Caco-2 (cell line): ENCODE results near the gene OR52E6. TPM values are rescaled to one million over a fixed set of nuclear protein-coding genes. Genes with fewer than 3 reads are reported as not detected.

Source experiments
- BruUV-seq: library from RNA; stranded (reverse); fragments of 400-500 nt; replicated peaks from 2 replicates; lab custom pipeline; 2021; lab: Mats Ljungman, UMichigan
- CTCF ChIA-PET: fragments of 300-600 bp; sonication (Branson Sonifier 250); formaldehyde crosslinking; loops from one replicate; lab custom pipeline; 2022; ENCODE audit warnings: antibody characterized with exemption; lab: Charles Lee
- POLR2A ChIA-PET: fragments of 300-600 bp; sonication (Branson Sonifier 250); formaldehyde crosslinking; loops from one replicate; lab custom pipeline; 2022; ENCODE audit warnings: antibody characterized with exemption; lab: Charles Lee
- DNase-seq, 2 experiments: peaks; one replicate each; pipeline versions ENCODE4 v3.0.0 to v3.0.0-alpha.2; 2020 to 2022
- H3K27me3 ChIP-seq: replicated peaks from 2 replicates; pipeline ENCODE4 v1.6.0; 2011; ENCODE audit warnings: low read length; ENCODE audit not compliant: control insufficient read depth, insufficient read depth
- H3K36me3 ChIP-seq: 2 replicates; pipeline ENCODE4 v1.5.1; 2011; ENCODE audit warnings: low read length; ENCODE audit not compliant: control insufficient read depth, insufficient read depth
- H3K4me1 ChIP-seq: fragments of 250-450 bp; sonication (Bioruptor Pico); 2 replicates; pipeline ENCODE4 v1.5.1; 2020; ENCODE audit warnings: mild to moderate bottlenecking
- H3K4me3 ChIP-seq: 2 replicates; pipeline ENCODE4 v1.5.1; 2011; ENCODE audit warnings: low read depth, mild to moderate bottlenecking, control low read depth, low read length
- H3K9me3 ChIP-seq: fragments of 250-450 bp; sonication (Bioruptor Pico); 2 replicates; pipeline ENCODE4 v1.5.1; 2020; ENCODE audit warnings: mild to moderate bottlenecking, moderate library complexity
- H3K27ac Mint-ChIP-seq: one replicate; pipeline ENCODE4 v1.8.0; 2022; ENCODE audit warnings: mixed read lengths; ENCODE audit not compliant: unreplicated experiment
- H3K27me3 Mint-ChIP-seq: one replicate; pipeline ENCODE4 v1.8.0; 2022; ENCODE audit warnings: mixed read lengths; ENCODE audit not compliant: insufficient read depth, unreplicated experiment
- H3K36me3 Mint-ChIP-seq: one replicate; pipeline ENCODE4 v1.8.0; 2022; ENCODE audit warnings: mild to moderate bottlenecking, mixed read lengths; ENCODE audit not compliant: insufficient read depth, unreplicated experiment
- H3K4me1 Mint-ChIP-seq: one replicate; pipeline ENCODE4 v1.8.0; 2022; ENCODE audit warnings: low read depth, mixed read lengths; ENCODE audit not compliant: unreplicated experiment
- H3K4me3 Mint-ChIP-seq: one replicate; pipeline ENCODE4 v1.8.0; 2022; ENCODE audit warnings: mild to moderate bottlenecking, moderate library complexity, mixed read lengths; ENCODE audit not compliant: unreplicated experiment
- H3K9me3 Mint-ChIP-seq: one replicate; pipeline ENCODE4 v1.8.0; 2022; ENCODE audit warnings: mixed read lengths; ENCODE audit not compliant: unreplicated experiment
- CTCF ChIP-seq, 2 experiments: fragments of 200-600 bp in 1 of 2; IDR thresholded peaks; 1 replicate in 1 of 2; 2 replicates in 1 of 2; pipeline versions ENCODE4 v1.5.1 to v1.8.0; 2011 to 2022; ENCODE audit warnings: antibody characterized with exemption in 1 of 2, control low read depth in 1 of 2, inconsistent platforms in 1 of 2, low read depth in 1 of 2, low read length in 1 of 2, mild to moderate bottlenecking in 1 of 2, moderate library complexity in 1 of 2; ENCODE audit not compliant: insufficient read depth in 1 of 2, severe bottlenecking in 1 of 2, unreplicated experiment in 1 of 2
- intact Hi-C: fragments of 100-400 bp; cut with micrococcal nuclease; formaldehyde crosslinking; loops from one replicate; pipeline ENCODE4 v1.10.0; 2022; ENCODE audit not compliant: unreplicated experiment
- total RNA-seq: library from RNA; stranded (reverse); gene quantifications from 2 replicates; pipeline ENCODE4 v1.2.3, GENCODE V29; 2022

The OR52E6 gene
- total RNA-seq, 1 experiment from 2014 or later: not detected

GRCh38 chr11:5878564-5878963, 36.9 kb upstream of the OR52E6 start:
- no peak for TF ChIP-seq CTCF (IDR thresholded peaks at IDR 0.05; ENCODE audit: insufficient read depth in 1 of 2, low read depth in 1 of 2, low read length in 1 of 2, severe bottlenecking in 1 of 2, unreplicated experiment in 1 of 2)
- BruUV-seq: no TSS peak

GRCh38 chr11:5865826-5866225, 24.1 kb upstream of the OR52E6 start:
- Mint-ChIP-seq H3K27ac (no peak overlapping the region), H3K36me3 (no peaks in the 10 kb centered on the region), H3K27me3 (no peaks in the 10 kb centered on the region), H3K4me3 (no peak overlapping the region), H3K9me3 (no peaks in the 10 kb centered on the region), H3K4me1 (no peaks in the 10 kb centered on the region)
- ChIA-PET CTCF (no interaction called here), POLR2A (no interaction called here)
- no peak for DNase-seq
- Histone ChIP-seq H3K4me3 (no peak overlapping the region), H3K36me3 (no peaks in the 10 kb centered on the region), H3K27me3 (no peaks in the 10 kb centered on the region), H3K9me3 (no peaks in the 10 kb centered on the region), H3K4me1 (no peaks in the 10 kb centered on the region)
- intact Hi-C loops: no loop called here
- no TSS peak for BruUV-seq
- no peak for TF ChIP-seq CTCF (IDR thresholded peaks at IDR 0.05; ENCODE audit: insufficient read depth in 1 of 2, low read depth in 1 of 2, low read length in 1 of 2, severe bottlenecking in 1 of 2, unreplicated experiment in 1 of 2)

More at GRCh38 chr11:5878564-5878963, 36.9 kb upstream of the OR52E6 start:
- no peak for DNase-seq
- no peaks in the 10 kb centered on the region for H3K9me3 Mint-ChIP-seq
- H3K27me3 ChIP-seq: no peaks in the 10 kb centered on the region
- POLR2A ChIA-PET: no interaction called here
- H3K36me3 ChIP-seq: no peaks in the 10 kb centered on the region
- peaks cover 11% of the 10 kb centered on the region for H3K27me3 Mint-ChIP-seq
- no peak overlapping the region for H3K4me3 Mint-ChIP-seq
- H3K27ac Mint-ChIP-seq: no peak overlapping the region
- H3K36me3 Mint-ChIP-seq: no peaks in the 10 kb centered on the region
- CTCF ChIA-PET: no interaction called here
- no peaks in the 10 kb centered on the region for H3K4me1 Mint-ChIP-seq
- H3K9me3 ChIP-seq: no peaks in the 10 kb centered on the region
- H3K4me3 ChIP-seq: no peak overlapping the region
- intact Hi-C loops: no loop called here
- H3K4me1 ChIP-seq: no peaks in the 10 kb centered on the region

GRCh38 chr11:5857590-5857989, 15.9 kb upstream of the OR52E6 start, which contains the start of gene OR52E8:
Gene OR52E8, minus strand, starts transcription at chr11:5857690. Its CDS starts 0 bp downstream, at chr11:5857690.
- CTCF ChIA-PET: no interaction called here
- H3K4me3 ChIP-seq: no peak within 1 kb of the TSS
- Mint-ChIP-seq H3K9me3 (no peaks in the 10 kb centered on the region), H3K27ac (no peak within 1 kb of the TSS), H3K4me3 (no peak within 1 kb of the TSS), H3K27me3 (peaks cover 10% of the 10 kb centered on the region), H3K36me3 (no peaks in the 10 kb centered on the region), H3K4me1 (no peaks in the 10 kb centered on the region)
- no peaks in the 10 kb centered on the region for H3K36me3 ChIP-seq
- no peaks in the 10 kb centered on the region for H3K4me1 ChIP-seq
- no peak for DNase-seq
- no peaks in the 10 kb centered on the region for H3K27me3 ChIP-seq
- intact Hi-C loops: no loop called here
- TF ChIP-seq CTCF (IDR thresholded peaks at IDR 0.05; ENCODE audit: insufficient read depth in 1 of 2, low read depth in 1 of 2, low read length in 1 of 2, severe bottlenecking in 1 of 2, unreplicated experiment in 1 of 2): no peak
- BruUV-seq: no TSS peak
- POLR2A ChIA-PET: no interaction called here
- H3K9me3 ChIP-seq: no peaks in the 10 kb centered on the region; the same call in 1 of the 2 replicates
